K562 (cell line): ENCODE measurements around the gene TDRD9. TPM values are rescaled to one million over a fixed set of nuclear protein-coding genes. Genes with fewer than 3 reads are reported as not detected.

ENCODE experiments used
- ATAC-seq: fragments of 200-7000 bp; cut with Tn5 transposase; 3 replicates; pipeline ENCODE4 v1.9.1; 2020; ENCODE audit warnings: moderate library complexity
- BruUV-seq: library from RNA; stranded (reverse); fragments of 400-500 nt; replicated peaks from 2 replicates; lab custom pipeline; 2021; lab: Mats Ljungman, UMichigan
- CTCF ChIA-PET: fragments of 300-600 bp; formaldehyde crosslinking; extraction: SDS; loops from one replicate; lab custom pipeline; 2021; ENCODE audit warnings: low intra/inter-chr PET ratio; lab: Yijun Ruan, JAX
- POLR2A ChIA-PET: fragments of 300-600, 350-650 bp; sonication (Branson Sonifier 250); formaldehyde crosslinking; extraction: SDS; loops from one replicate; lab custom pipeline; 2021; ENCODE audit warnings: antibody characterized with exemption, inconsistent platforms; lab: Yijun Ruan, JAX
- DNase-seq, 4 experiments: peaks; one replicate each; pipeline versions ENCODE4 v3.0.0 to v3.0.0-alpha.2; 2011 to 2018; ENCODE audit warnings: low spot score in 3 of 4, mixed read lengths in 3 of 4; ENCODE audit errors: extremely low read depth in 1 of 4
- FAIRE-seq: peaks from 2 replicates; lab custom pipeline; 2011; peaks lifted over from hg19 to GRCh38; lab: Jason Lieb, UNC
- H2AFZ ChIP-seq: 2 replicates; pipeline ENCODE4 v1.6.0; 2011; ENCODE audit warnings: low read depth, low read length, control low read depth, inconsistent platforms
- H3K27ac ChIP-seq: fragments of 200-600 bp; 3 replicates; pipeline ENCODE4 v1.8.0; 2011; ENCODE audit warnings: low read depth, mild to moderate bottlenecking, control low read depth, inconsistent platforms, low read length, moderate library complexity, mixed read lengths; ENCODE audit errors: extremely low read depth
- H3K27me3 ChIP-seq, 2 experiments: fragments of 300-600 bp in 1 of 2; 2 replicates in 1 of 2; 3 replicates in 1 of 2; pipeline versions ENCODE4 v1.6.0 to v1.8.0; 2011; ENCODE audit warnings: inconsistent platforms in 2 of 2, low read length in 2 of 2, mild to moderate bottlenecking in 1 of 2, mixed read lengths in 1 of 2, moderate library complexity in 1 of 2; ENCODE audit not compliant: control insufficient read depth in 2 of 2, insufficient read depth in 2 of 2
- H3K36me3 ChIP-seq: fragments of 300-600 bp; 3 replicates; pipeline ENCODE4 v1.8.0; 2011; ENCODE audit warnings: mild to moderate bottlenecking, low read length, inconsistent platforms; ENCODE audit not compliant: control insufficient read depth, insufficient read depth
- H3K4me1 ChIP-seq, 2 experiments: fragments of 200-600 bp in 1 of 2; replicated peaks in 1 of 2; 2 replicates in 1 of 2; 3 replicates in 1 of 2; pipeline versions ENCODE4 v1.5.1 to v1.8.0; 2011; ENCODE audit warnings: inconsistent platforms in 2 of 2, low read length in 2 of 2, mild to moderate bottlenecking in 1 of 2, mixed read lengths in 1 of 2, moderate library complexity in 1 of 2; ENCODE audit not compliant: control insufficient read depth in 2 of 2, insufficient read depth in 2 of 2
- H3K4me2 ChIP-seq: 2 replicates; pipeline ENCODE4 v1.6.1; 2011; ENCODE audit warnings: low read length, control low read depth, inconsistent platforms, mixed read lengths; ENCODE audit not compliant: insufficient read depth
- H3K4me3 ChIP-seq: fragments of 200-600 bp; sonication (generic), shearing (Covaris generic); 2 replicates; pipeline ENCODE4 v1.5.1; 2016; ENCODE audit warnings: control low read depth, inconsistent platforms
- H3K79me2 ChIP-seq: fragments of 200-600 bp; 3 replicates; pipeline ENCODE4 v1.8.0; 2011; ENCODE audit warnings: low read length, inconsistent platforms; ENCODE audit not compliant: control insufficient read depth, insufficient read depth
- H3K9ac ChIP-seq, 2 experiments: 2 replicates each; pipeline versions ENCODE4 v1.6.0 to v1.6.1; 2011; ENCODE audit warnings: low read depth in 2 of 2, low read length in 2 of 2, control low read depth in 1 of 2, inconsistent platforms in 1 of 2, mild to moderate bottlenecking in 1 of 2, mixed read lengths in 1 of 2; ENCODE audit not compliant: insufficient read depth in 1 of 2
- H3K9me1 ChIP-seq: one replicate; pipeline ENCODE4 v1.6.0; 2011; ENCODE audit warnings: inconsistent platforms, mild to moderate bottlenecking, low read length, moderate library complexity; ENCODE audit not compliant: control insufficient read depth, insufficient read depth
- H3K9me3 ChIP-seq: replicated peaks from 2 replicates; pipeline ENCODE4 v1.5.1; 2011; ENCODE audit warnings: low read depth, low read length, inconsistent platforms; ENCODE audit not compliant: control insufficient read depth, insufficient read depth
- H4K20me1 ChIP-seq: replicated peaks from 2 replicates; pipeline ENCODE4 v1.6.1; 2011; ENCODE audit warnings: low read length, inconsistent platforms, mixed read lengths; ENCODE audit not compliant: control insufficient read depth, insufficient read depth
- FOXA3 ChIP-seq, 2 experiments: fragments of 450-650 bp in 1 of 2; sonication (generic) in 1 of 2; formaldehyde crosslinking; IDR thresholded peaks in 1 of 2; conservative IDR thresholded peaks in 1 of 2; 2 replicates each; pipeline versions ENCODE4 v1.4.0 to v1.8.0; 2020 to 2022; ENCODE audit warnings: mild to moderate bottlenecking in 2 of 2, missing genetic modification reagents in 1 of 2
- GTF2E2 ChIP-seq: fragments of 200-800 bp; sonication (Bioruptor generic); IDR thresholded peaks from 2 replicates; pipeline ENCODE4 v1.6.1; 2016; ENCODE audit warnings: missing genetic modification characterization, missing compliant biosample characterization
- HNRNPK ChIP-seq: fragments of 200-400 bp; formaldehyde crosslinking; IDR thresholded peaks from one replicate; pipeline ENCODE4 v1.6.1; 2018; ENCODE audit warnings: mild to moderate bottlenecking, low read depth, low read length; ENCODE audit not compliant: poor library complexity, severe bottlenecking
- PBX2 ChIP-seq, 2 experiments: IDR thresholded peaks in 1 of 2; conservative IDR thresholded peaks in 1 of 2; 2 replicates each; pipeline ENCODE4 v1.6.1; 2016; ENCODE audit warnings: low read depth in 2 of 2, mild to moderate bottlenecking in 1 of 2, missing compliant biosample characterization in 1 of 2, missing genetic modification characterization in 1 of 2, moderate library complexity in 1 of 2
- TSC22D4 ChIP-seq: fragments of 450-650 bp; IDR thresholded peaks from 2 replicates; pipeline ENCODE4 v1.6.1; 2016; ENCODE audit warnings: missing genetic modification characterization, missing biosample characterization, control low read depth
- ZC3H4 ChIP-seq: sonication (generic); formaldehyde crosslinking; IDR thresholded peaks from 2 replicates; pipeline ENCODE4 v1.9.0; 2021; ENCODE audit warnings: missing genetic modification reagents, borderline replicate concordance
- ZNF175 ChIP-seq: fragments of 200-800 bp; sonication (Bioruptor generic); IDR thresholded peaks from 2 replicates; pipeline ENCODE4 v1.6.1; 2016; ENCODE audit warnings: low read depth, mild to moderate bottlenecking, missing genetic modification characterization, missing compliant biosample characterization
- WGBS: fragments of 100-300 bp; shearing (Covaris generic); methylation state at CpG from one replicate; pipeline ENCODE4 v1.1.6; 2016; ENCODE audit warnings: low coverage, mixed read lengths; ENCODE audit not compliant: insufficient coverage; ENCODE audit errors: missing lambda C conversion rate; 5-methylcytosine and 5-hydroxymethylcytosine counted together
- in situ Hi-C: fragments of 300-500 bp; cut with MboI; formaldehyde crosslinking; loops from 4 replicates; pipeline ENCODE4 v1.15.0; 2018; ENCODE audit warnings: inconsistent platforms, mixed read lengths
- intact Hi-C: fragments of 100-400 bp; cut with micrococcal nuclease; formaldehyde crosslinking; loops from 2 replicates; pipeline ENCODE4 v1.14.2; 2022
- polyA plus RNA-seq, 8 experiments: library from polyadenylated mRNA; depleted of rRNA in 4 of 8; stranded (reverse) in 5 of 8; unstranded in 3 of 8; fragments of >200 nt; fragmentation: Nextera tagmentation in 2 of 8; fragmentation: Illumina TruSeq in 1 of 8; extraction: Ambion mirVana in 2 of 8; extraction: Trizol in 1 of 8; gene quantifications; 2 replicates each; pipeline versions ENCODE4 v1.2.1 to v1.2.3, GENCODE V29; 2011 to 2014; ENCODE audit warnings: inconsistent platforms in 1 of 8, missing spikeins in 1 of 8
- total RNA-seq, 7 experiments: library from RNA; depleted of rRNA in 6 of 7; stranded (reverse); fragments of >200 nt in 6 of 7; fragmentation: Illumina TruSeq in 2 of 7; extraction: Trizol in 2 of 7; gene quantifications; 2 replicates each; pipeline versions ENCODE4 v1.2.1 to v1.2.3, GENCODE V29; 2011 to 2021; ENCODE audit warnings: low replicate concordance in 1 of 7
- TF ChIP-seq, protein P1 (sequence below): fragments of 250-450 bp; sonication (Bioruptor Pico); IDR thresholded peaks from 2 replicates; pipeline ENCODE4 v1.4.0; 2020; ENCODE audit warnings: mild to moderate bottlenecking, moderate library complexity

Gene TDRD9
- total and polyA plus RNA-seq, 9 of the 15 experiments (the other 6 are each of a cell fraction or from before 2014, with no cell fraction given), result 0.04 to 0.14 (median 0.04) TPM; not detected in 5

- POLR2A ChIA-PET, result no interaction called here
- no peak overlapping the region for H3K9ac ChIP-seq
- H3K79me2 ChIP-seq, result no peaks in the 10 kb centered on the region
- CTCF ChIA-PET, result no interaction called here
- H2AFZ ChIP-seq, result no peak overlapping the region
- H3K36me3 ChIP-seq, result no peaks in the 10 kb centered on the region
- H3K4me1 ChIP-seq, result no peaks in the 10 kb centered on the region
- no peaks in the 10 kb centered on the region for H3K9me3 ChIP-seq
- no peak for FAIRE-seq
- no peaks in the 10 kb centered on the region; the same call in 1 of the 2 replicates for H4K20me1 ChIP-seq
- WGBS, result 0% methylated on average over 5 of the region's 5 CpGs
- no peak overlapping the region for H3K4me2 ChIP-seq
- no peak overlapping the region for H3K4me3 ChIP-seq
- ATAC-seq, result no peak
- H3K27me3 ChIP-seq, result peaks cover 6 to 29% of the 10 kb centered on the region in 2 experiments; a peak in 3 of 5 replicates
- TF ChIP-seq FOXA3 (CRISPR knock-in tag; conservative IDR thresholded peaks at IDR 0.05 in 1 of 2, IDR thresholded peaks at IDR 0.05 in 1 of 2), result no peak
- TF ChIP-seq HNRNPK, result no peak
- no TSS peak for BruUV-seq
- intact Hi-C loops (no loop called here), in situ Hi-C loops (no loop called here)
- DNase-seq, result no peak
- no peak overlapping the region for H3K27ac ChIP-seq
- no peaks in the 10 kb centered on the region for H3K9me1 ChIP-seq
Measured at GRCh38 chr14:103995876-103996275, 67.6 kb downstream of the TDRD9 start.

- Histone ChIP-seq H3K36me3 (no peaks in the 10 kb centered on the region), H3K9ac (no peak overlapping the region), H3K4me2 (no peak overlapping the region), H3K27ac (no peak overlapping the region), H3K4me3 (no peak overlapping the region), H3K9me1 (no peaks in the 10 kb centered on the region), H3K27me3 (peaks cover 6 to 29% of the 10 kb centered on the region in 2 experiments; a peak in 3 of 5 replicates), H3K9me3 (no peaks in the 10 kb centered on the region), H2AFZ (no peak overlapping the region), H4K20me1 (no peaks in the 10 kb centered on the region; the same call in 1 of the 2 replicates), H3K4me1 (no peaks in the 10 kb centered on the region), H3K79me2 (no peaks in the 10 kb centered on the region)
- POLR2A ChIA-PET, result interaction anchor here (1.2 kb wide), 1 partner anchor 8 kb away, joined by 5 read pairs; no protein-coding TSS in a partner anchor
- FAIRE-seq (no peak), DNase-seq (no peak), ATAC-seq (no peak)
- no TSS peak for BruUV-seq
- in situ Hi-C loops (no loop called here), intact Hi-C loops (no loop called here)
- 0% methylated on average over 6 of the region's 8 CpGs for WGBS
- CTCF ChIA-PET, result no interaction called here
- no peak for TF ChIP-seq ZC3H4 (CRISPR knock-in tag)
- TF ChIP-seq GTF2E2 (tag), result no peak
- no peak for TF ChIP-seq PBX2 (CRISPR knock-in tag; IDR thresholded peaks at IDR 0.05; ENCODE audit: low read depth)
- TF ChIP-seq PBX2 (tag; conservative IDR thresholded peaks at IDR 0.05; ENCODE audit: low read depth), result no peak
- no peak for TF ChIP-seq ZNF175 (CRISPR knock-in tag)
- TF ChIP-seq TSC22D4, result no peak
- TF ChIP-seq, protein P1, sequence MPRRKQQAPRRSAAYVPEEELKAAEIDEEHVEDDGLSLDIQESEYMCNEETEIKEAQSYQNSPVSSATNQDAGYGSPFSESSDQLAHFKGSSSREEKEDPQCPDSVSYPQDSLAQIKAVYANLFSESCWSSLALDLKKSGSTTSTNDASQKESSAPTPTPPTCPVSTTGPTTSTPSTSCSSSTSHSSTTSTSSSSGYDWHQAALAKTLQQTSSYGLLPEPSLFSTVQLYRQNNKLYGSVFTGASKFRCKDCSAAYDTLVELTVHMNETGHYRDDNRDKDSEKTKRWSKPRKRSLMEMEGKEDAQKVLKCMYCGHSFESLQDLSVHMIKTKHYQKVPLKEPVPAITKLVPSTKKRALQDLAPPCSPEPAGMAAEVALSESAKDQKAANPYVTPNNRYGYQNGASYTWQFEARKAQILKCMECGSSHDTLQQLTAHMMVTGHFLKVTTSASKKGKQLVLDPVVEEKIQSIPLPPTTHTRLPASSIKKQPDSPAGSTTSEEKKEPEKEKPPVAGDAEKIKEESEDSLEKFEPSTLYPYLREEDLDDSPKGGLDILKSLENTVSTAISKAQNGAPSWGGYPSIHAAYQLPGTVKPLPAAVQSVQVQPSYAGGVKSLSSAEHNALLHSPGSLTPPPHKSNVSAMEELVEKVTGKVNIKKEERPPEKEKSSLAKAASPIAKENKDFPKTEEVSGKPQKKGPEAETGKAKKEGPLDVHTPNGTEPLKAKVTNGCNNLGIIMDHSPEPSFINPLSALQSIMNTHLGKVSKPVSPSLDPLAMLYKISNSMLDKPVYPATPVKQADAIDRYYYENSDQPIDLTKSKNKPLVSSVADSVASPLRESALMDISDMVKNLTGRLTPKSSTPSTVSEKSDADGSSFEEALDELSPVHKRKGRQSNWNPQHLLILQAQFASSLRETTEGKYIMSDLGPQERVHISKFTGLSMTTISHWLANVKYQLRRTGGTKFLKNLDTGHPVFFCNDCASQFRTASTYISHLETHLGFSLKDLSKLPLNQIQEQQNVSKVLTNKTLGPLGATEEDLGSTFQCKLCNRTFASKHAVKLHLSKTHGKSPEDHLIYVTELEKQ (CRISPR knock-in tag), result no peak
Measured at GRCh38 chr14:103997391-103997790, 69.1 kb downstream of the TDRD9 start.
